Endometrium (tissue), 2 donors: Measurements from ENCODE around the gene TSPOAP1.

Experiments used
- FAIRE-seq: peaks from 2 replicates; lab custom pipeline; 2012; peaks lifted over from hg19 to GRCh38; lab: Jason Lieb, UNC
- donor health status: control.
- donor health status: control.

TSPOAP1 gene

GRCh38 chr17:58316260-58316960, 12.2 kb downstream of the TSPOAP1 start:
- no peak for FAIRE-seq

- no peak for FAIRE-seq
Observed at GRCh38 chr17:58315750-58316149, 12.8 kb downstream of the TSPOAP1 start.

DNA sequence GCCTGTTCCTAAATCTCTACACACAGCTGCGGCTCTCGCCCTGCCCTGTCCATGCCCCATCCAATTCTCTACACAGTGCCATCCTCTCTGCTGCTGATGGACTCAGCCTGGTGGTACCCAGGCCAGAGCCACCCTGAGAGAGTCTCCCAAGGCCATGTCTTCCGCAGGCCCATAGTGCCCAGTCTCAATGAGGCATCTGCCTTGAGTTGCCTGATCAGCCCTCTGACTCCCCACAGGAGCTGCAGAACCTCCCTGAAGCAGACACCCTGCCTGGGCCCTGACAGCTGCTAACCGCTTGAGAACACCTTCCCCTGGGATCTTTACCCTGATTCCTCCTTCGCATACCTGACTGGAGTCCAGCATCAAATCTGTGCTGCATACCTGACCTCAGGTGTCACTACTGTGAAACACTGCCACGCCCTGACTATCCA, 13.3 kb downstream of the TSPOAP1 start:
- no peak for FAIRE-seq

- no peak for FAIRE-seq
Observed at GRCh38 chr17:58314706-58315015, 13.9 kb downstream of the TSPOAP1 start.

DNA sequence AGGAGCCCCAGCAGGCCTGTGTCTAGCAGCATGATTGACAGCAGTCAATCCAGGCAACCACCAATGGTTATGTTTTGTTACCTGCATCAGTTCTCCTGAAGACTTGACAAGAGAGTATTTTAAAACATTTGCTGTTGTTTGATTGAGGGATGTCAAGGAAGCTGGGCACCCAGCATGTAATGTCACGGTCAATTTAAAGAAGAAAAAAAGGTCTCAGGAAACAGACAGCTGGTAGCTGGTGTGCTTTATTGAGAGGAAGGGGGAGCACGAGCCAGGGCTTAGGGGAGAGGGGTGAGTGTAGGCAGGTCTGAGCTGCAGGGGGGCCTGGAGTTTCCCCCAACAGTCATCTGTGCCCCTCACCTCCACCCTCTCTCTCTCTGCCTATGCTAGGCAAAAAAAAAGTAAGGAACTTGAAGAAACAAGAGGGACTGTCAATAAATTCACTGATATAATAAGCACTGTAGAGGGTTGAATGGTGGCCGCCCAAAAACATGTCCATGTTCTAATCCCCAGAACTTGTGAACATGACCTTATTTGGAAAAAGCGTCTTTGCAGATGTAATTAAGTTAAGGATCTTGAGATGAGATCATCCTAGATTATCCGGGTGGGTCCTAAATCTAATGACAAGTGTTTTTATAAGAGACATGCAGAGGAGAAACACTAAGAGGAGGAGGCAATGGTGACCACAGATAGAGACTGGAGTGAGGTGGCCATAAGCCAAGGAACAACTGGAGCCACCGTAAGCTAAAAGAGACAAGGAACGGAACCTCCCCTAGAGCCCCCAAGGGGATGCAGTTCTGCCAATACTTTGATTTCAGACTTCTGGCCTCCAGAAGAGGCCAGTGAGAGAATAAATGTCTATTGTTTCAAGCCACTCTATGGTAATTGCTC, 14.5 kb downstream of the TSPOAP1 start:
- FAIRE-seq = no peak

DNA sequence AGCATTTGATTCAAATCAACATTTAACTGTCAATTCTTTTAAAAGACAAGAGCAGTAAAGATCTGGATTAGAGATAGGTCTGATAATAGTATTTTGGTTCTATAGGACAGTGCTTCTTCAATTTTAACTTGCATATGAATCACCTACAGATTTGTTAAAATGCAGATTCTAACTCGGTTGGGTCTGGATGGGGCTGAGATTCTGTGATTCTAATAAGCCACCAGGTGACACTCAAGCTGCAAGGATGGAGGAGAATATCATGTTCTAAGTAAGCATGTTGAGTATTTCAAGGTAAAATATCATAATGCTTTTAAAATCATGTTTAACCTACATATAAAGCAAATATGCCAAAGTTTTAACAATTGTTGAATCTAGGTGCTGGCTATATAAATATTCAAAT, 15.8 kb downstream of the TSPOAP1 start:
- no peak for FAIRE-seq

GRCh38 chr17:58312021-58312630, 16.5 kb downstream of the TSPOAP1 start:
- no peak for FAIRE-seq

GRCh38 chr17:58311429-58311894, 17.1 kb downstream of the TSPOAP1 start:
- no peak for FAIRE-seq

GRCh38 chr17:58310511-58311428, 17.8 kb downstream of the TSPOAP1 start:
- FAIRE-seq = no peak

GRCh38 chr17:58309918-58310259, 18.7 kb downstream of the TSPOAP1 start:
- FAIRE-seq = no peak

DNA sequence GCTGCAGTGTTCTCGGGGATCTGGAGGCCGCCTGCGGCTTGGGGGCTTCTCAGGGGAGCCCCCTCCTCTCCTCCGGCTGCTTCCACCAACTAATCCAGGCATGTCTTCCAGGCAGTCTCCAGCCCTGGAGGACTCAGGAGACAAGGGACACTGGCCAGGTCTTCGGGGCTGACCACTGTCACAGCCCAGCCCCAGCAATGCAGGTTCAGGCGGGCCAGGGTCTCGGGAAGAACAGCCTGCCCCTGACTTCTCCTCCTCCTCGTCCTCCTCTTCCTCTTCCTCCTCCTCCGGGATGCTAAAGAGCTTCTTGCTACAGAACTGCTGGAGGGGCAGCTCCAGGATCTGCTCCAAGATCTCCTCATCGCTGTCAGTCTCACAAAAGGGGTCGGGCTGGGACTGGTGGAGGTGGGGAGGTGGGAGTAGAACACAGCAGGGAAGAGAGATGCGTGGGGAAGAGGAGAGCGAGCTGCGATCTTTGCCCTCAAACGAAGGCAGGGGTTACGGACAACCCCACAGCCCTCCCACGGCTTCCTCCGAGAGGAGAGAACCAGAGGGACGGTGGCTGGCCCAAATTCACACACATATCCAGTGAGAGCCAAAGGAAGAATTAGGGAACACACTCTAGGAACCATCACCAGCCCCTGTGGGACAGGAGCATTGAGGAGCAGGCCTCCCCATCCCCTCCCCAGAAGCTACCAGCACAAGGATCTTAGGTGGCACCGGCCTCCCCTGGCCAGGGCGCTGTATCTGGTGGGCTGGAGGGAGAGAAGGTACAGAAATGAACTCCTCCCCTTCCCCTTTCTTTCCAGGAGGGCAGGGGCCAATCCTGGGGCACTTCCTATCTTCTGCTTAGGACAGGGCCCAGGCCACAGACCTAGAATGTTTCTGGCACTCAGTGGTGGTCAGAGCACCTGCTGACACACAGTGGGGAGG, 19.3 kb downstream of the TSPOAP1 start:
- FAIRE-seq = no peak

GRCh38 chr17:58308173-58308984, 20.2 kb downstream of the TSPOAP1 start:
- FAIRE-seq = no peak

- FAIRE-seq = no peak
Observed at GRCh38 chr17:58307468-58308172, 21.0 kb downstream of the TSPOAP1 start.

DNA sequence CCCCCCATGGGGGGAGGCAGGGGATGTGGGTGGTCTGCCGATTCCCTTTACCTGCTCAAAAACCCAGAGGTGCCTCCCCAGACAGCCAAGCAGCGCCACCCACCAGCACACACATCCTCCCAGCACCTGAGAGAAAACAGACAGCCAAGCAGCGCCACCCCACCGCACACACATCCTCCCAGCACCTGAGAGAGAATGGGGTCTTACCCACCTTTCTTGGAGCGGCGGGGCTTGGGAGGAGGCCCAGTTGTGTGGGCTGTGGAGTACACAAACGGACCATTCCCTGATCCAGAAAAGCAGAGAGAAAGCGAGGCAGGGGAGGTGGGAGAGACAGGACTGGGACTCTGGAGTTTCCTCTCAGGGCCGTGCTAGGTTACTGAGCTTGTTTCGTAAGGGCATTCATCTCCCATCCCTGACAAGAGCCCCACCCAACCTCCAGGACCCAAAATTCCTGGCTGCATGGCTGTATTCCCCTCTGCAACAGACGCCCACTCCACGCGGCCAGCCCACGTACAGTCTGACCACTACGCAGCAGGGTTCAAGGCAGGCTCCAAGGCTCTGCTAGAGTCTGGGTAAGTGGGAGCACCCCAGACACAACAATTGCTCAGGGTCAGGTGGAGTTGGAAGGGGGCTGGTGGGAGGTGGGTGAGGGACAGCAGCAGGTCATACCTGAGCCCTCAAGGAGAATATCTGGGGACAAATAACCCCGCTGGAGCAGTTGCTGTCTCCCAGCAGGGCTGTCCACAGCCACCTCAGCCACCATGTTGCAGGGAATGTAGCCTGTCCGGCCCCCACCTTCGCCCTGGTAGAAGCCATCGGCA, 22.3 kb downstream of the TSPOAP1 start:
- FAIRE-seq = no peak

GRCh38 chr17:58305626-58306025, 23.0 kb downstream of the TSPOAP1 start:
- FAIRE-seq = no peak

DNA sequence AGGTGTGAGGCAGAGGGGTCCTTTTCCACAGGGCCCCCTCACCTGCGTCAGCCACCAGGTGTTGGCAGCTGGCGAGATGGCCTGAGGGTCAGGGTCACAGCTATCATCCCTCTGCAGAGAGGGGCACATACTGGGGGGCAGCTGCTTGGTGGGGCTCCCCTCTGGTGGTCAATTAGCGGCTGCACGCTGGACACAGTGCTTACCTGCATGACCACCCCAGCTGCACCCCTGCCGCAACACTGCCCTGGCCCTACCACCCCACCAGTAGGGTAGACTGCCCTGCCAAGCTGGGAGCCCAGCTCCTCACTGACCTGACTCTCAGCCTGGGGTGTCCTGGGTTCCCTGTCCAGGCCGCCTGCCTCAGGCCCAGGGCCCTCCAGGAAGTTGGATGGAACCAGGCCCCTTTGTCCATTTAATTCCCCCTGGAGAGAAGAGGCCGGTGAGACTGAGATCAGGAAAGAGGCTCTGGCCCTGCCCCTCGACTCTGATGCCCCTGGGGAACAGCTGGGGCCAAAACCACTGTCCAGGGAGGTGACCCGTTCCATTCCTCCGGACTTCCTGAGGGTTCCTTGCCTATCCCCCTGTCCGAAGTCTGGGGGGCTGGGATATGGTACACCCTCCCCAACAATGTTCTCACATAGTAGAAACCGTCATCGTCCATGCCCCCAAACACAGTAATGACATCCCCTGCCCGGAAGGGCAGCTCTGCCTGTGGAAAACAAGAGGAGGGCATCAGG, 23.7 kb downstream of the TSPOAP1 start:
- FAIRE-seq = no peak

GRCh38 chr17:58303971-58304749, 24.4 kb downstream of the TSPOAP1 start:
- FAIRE-seq = no peak
